Measurements from ENCODE around the gene CCDC78. TPM values are rescaled to one million over a fixed set of nuclear protein-coding genes. Genes with fewer than 3 reads are reported as not detected.

CCDC78 gene
- total and polyA plus RNA-seq, 12 donors: 0.21 to 1.7 (median 0.55) TPM; not detected in 1

GRCh38 chr16:741986-742629 is 15.9 kb upstream of the CCDC78 start:
- TF ChIP-seq, protein P1, sequence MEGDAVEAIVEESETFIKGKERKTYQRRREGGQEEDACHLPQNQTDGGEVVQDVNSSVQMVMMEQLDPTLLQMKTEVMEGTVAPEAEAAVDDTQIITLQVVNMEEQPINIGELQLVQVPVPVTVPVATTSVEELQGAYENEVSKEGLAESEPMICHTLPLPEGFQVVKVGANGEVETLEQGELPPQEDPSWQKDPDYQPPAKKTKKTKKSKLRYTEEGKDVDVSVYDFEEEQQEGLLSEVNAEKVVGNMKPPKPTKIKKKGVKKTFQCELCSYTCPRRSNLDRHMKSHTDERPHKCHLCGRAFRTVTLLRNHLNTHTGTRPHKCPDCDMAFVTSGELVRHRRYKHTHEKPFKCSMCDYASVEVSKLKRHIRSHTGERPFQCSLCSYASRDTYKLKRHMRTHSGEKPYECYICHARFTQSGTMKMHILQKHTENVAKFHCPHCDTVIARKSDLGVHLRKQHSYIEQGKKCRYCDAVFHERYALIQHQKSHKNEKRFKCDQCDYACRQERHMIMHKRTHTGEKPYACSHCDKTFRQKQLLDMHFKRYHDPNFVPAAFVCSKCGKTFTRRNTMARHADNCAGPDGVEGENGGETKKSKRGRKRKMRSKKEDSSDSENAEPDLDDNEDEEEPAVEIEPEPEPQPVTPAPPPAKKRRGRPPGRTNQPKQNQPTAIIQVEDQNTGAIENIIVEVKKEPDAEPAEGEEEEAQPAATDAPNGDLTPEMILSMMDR (IDR thresholded peaks at IDR 0.05): no peak
- intact Hi-C loops (cut with DNase I): loop anchor here in 4 of 10 donors (1.0 to 5.0 kb wide), 3 partner anchors 29 to 45 kb away; partner anchors contain the start of genes CHTF18 (in 1 of the 4) and RPUSD1 (in 1 of the 4)
- no peak for ATAC-seq
- Histone ChIP-seq H3K4me3 (no peak overlapping the region), H3K27me3 (peaks cover 0 to 18% (median 4%) of the 10 kb centered on the region in 7 donors), H3K9me3 (no peaks in the 10 kb centered on the region), H3K36me3 (peaks cover 0 to 23% (median 6%) of the 10 kb centered on the region in 9 donors), H3K27ac (no peak overlapping the region), H3K4me1 (peaks cover 7 to 19% (median 15%) of the 10 kb centered on the region in 9 donors)
- no peak for DNase-seq
- 87 to 88% methylated on average over 15 of the region's 15 CpGs for WGBS, 2 donors

DNA sequence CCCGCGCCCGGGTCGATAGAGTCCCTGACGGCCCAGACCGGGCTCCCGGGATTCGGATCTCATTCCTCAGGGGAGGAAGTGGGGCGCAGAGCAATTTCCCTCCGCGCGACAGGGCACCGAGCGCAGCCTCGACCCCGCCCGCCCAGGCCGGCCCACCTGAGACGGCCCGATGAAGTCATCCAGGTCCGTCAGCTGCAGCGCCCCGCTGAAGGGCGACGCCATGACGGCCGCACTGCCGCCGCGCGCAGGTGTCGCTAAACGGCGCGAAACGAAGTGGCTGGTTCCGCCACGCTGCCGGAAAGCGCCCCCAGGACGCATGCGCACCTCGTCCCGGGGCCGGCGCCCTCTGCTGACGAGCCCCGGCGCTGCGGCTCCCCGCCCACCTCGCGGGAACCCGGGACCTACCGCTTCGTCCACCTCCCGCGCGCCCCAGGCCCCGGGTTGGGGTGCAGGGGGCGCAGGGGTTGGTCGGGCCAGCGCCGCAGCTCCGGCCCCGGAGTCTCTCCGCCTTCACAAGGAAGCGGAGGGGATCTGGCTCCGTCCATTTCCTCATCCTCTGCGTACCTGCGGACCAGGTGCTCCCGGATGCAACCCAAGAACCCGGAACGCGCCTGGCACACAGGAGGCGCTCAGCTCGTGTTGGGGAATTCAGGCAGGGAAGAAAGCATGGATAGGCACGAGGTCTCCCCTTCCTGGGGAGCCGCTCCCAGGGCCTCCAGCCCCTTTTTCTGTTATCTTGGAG is 14.7 kb upstream of the CCDC78 start, which contains the start of gene CIAO3:
Gene CIAO3, minus strand, starts transcription at position 234 of the 742 bp plus-strand sequence. Its CDS starts 12 bp downstream, at position 222.
- peaks cover 0 to 35% (median 18%) of the 10 kb centered on the region in 9 donors for H3K36me3 ChIP-seq
- H3K27ac ChIP-seq: peak within 1 kb of the TSS in 9 of 10 donors; percentile 44 to 90 (median 82)
- ATAC-seq (peak; percentile 91 to 96 (median 92)), DNase-seq (peak; percentile 87 to 91)
- H3K4me3 ChIP-seq: peak within 1 kb of the TSS; percentile 68 to 100 (median 94)
- TF ChIP-seq, protein P1 (IDR thresholded peaks at IDR 0.05): peak; percentile 88 to 99 (median 97)
- H3K4me1 ChIP-seq: peaks cover 7 to 19% (median 15%) of the 10 kb centered on the region in 9 donors
- WGBS, 2 donors: 1% methylated on average over 72 to 79 of the region's 79 CpGs
- H3K27me3 ChIP-seq: peaks cover 0 to 18% (median 4%) of the 10 kb centered on the region in 7 donors
- intact Hi-C loops (cut with DNase I): loop anchor here in 4 of 10 donors (1.0 to 5.0 kb wide), 3 partner anchors 28 to 46 kb away; partner anchors contain the start of genes CHTF18 (in 1 of the 4) and RPUSD1 (in 1 of the 4)
- H3K9me3 ChIP-seq: no peaks in the 10 kb centered on the region

- H3K27ac ChIP-seq: peak overlapping the region in 9 of 10 donors; percentile 44 to 90 (median 82)
- intact Hi-C loops (cut with DNase I): loop anchor here in 2 of 10 donors (2.0 to 5.0 kb wide), 2 partner anchors 28 to 47 kb away; partner anchors contain the start of genes CHTF18 (in 1 of the 2) and RPUSD1 (in 1 of the 2)
- 0% methylated on average over 13 to 22 of the region's 22 CpGs for WGBS, 2 donors
Observed at GRCh38 chr16:740459-740763, 14.2 kb upstream of the CCDC78 start.

More at GRCh38 chr16:740459-740763, 14.2 kb upstream of the CCDC78 start:
- Histone ChIP-seq H3K9me3 (no peaks in the 10 kb centered on the region), H3K27me3 (peaks cover 0 to 18% (median 4%) of the 10 kb centered on the region in 7 donors), H3K4me3 (peak overlapping the region; percentile 68 to 100 (median 94)), H3K4me1 (peaks cover 7 to 19% (median 15%) of the 10 kb centered on the region in 9 donors), H3K36me3 (peaks cover 0 to 40% (median 23%) of the 10 kb centered on the region in 9 donors)
- ATAC-seq (peak; percentile 18 to 57 (median 40)), DNase-seq (no peak)
- TF ChIP-seq, protein P1 (IDR thresholded peaks at IDR 0.05): no peak

Data from heart right ventricle (tissue), 16 donors.